AG09309 (cell line): Measurements from ENCODE around the gene ACO2.

ENCODE experiments used
- DNase-seq: peaks from one replicate; pipeline ENCODE4 v3.0.0-alpha.2; 2010; ENCODE audit warnings: low read depth
- H3K4me3 ChIP-seq: 2 replicates; pipeline ENCODE4 v1.5.1; 2011; ENCODE audit warnings: mild to moderate bottlenecking, low read depth, low read length, moderate library complexity; ENCODE audit not compliant: control insufficient read depth
- CTCF ChIP-seq: IDR thresholded peaks from 2 replicates; pipeline ENCODE4 v1.5.1; 2011; ENCODE audit warnings: mild to moderate bottlenecking, low read depth, low read length, inconsistent platforms; ENCODE audit not compliant: insufficient read depth, control insufficient read depth; ENCODE audit errors: missing control alignments

Gene ACO2

DNA sequence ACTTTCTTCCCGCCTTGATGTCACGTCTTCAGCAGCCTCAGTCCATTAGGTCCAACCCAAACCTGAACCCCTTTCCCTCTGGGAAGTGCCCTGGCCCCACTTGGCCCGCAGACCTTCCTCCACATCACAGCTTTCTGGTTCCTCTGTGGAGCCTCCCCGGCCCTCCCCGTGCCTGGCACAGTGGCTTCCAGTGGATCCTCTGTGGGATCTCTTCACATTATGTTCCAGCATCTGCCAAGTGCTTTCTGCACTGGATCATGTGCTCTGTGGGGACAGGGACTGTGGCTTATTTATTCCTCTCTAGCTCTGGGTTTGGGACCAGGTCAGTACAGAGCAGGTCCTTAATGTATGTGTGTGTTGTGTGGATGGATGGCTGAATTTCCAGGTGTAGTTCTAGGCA lies 44.5 kb downstream of the ACO2 start:
- no peak for TF ChIP-seq CTCF
- DNase-seq, result no peak
- H3K4me3 ChIP-seq, result no peak overlapping the region

DNA sequence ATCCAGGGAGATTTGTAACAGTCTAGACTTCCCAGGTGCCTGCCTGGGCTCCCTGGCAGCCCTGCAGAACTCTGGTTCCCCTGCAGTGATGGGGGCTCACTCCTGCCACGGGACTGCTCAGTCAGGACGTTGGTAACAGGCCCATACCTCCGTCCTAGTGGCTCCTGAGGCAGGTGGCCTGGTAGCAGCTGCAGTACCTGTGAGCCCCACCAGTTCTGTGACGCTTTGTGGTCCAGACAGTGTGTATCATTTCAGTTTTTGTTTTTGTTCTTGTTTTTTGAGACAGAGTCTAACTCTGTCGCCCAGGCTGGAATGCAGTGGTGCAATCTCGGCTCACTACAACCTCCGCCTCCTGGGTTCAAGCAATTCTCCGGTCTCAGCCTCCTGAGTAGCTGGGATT lies 47.5 kb downstream of the ACO2 start:
- no peak for DNase-seq
- TF ChIP-seq CTCF, result no peak
- H3K4me3 ChIP-seq, result no peak overlapping the region

- TF ChIP-seq CTCF, result peak; percentile 95
- DNase-seq, result no peak
- no peak overlapping the region for H3K4me3 ChIP-seq
Measured at GRCh38 chr22:41517172-41518047, 48.5 kb downstream of the ACO2 start.

- H3K4me3 ChIP-seq, result no peak overlapping the region
- DNase-seq, result no peak
- no peak for TF ChIP-seq CTCF
Measured at GRCh38 chr22:41518048-41518347, 49.1 kb downstream of the ACO2 start.

- DNase-seq, result no peak
- TF ChIP-seq CTCF, result no peak
- no peak overlapping the region for H3K4me3 ChIP-seq
Measured at GRCh38 chr22:41521126-41521525, 52.2 kb downstream of the ACO2 start.

DNA sequence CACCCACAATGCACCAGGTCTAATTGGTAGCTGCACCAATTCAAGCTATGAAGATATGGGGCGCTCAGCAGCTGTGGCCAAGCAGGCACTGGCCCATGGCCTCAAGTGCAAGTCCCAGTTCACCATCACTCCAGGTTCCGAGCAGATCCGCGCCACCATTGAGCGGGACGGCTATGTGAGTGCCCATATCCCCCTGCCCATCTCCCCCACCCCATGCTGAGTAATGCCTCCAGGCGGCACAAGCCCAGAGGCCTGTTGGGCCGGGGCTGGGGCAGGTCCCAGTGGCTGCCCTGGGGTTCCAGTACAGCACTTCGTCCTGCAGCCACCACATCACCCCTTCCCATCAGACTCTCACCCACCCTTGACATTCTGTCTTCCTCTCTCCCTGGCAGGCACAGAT lies 53.9 kb downstream of the ACO2 start:
- H3K4me3 ChIP-seq, result no peak overlapping the region
- no peak for TF ChIP-seq CTCF
- no peak for DNase-seq
